ENCODE data around the gene MAPT.

DNA sequence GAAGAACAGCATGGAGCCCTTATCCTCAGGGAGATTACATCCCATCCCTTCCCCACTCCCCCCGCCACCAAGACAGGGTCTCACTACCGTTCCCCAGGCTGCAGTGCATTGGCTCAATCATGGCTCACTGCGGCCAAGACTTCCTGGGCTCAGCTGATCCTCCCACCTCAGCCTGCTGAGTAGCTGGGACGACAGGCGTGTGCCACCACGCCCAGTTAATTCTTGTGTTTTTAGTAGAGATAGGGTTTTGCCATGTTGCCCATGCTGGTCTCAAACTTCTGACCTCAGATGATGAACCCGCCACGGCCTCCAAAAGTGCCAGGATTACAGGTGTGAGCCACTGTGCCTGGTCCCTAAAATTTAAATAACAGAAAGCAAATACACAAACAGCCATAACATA lies 153.5 kb downstream of the MAPT start:
- no peak for TF ChIP-seq POLR2AphosphoS5 (IDR thresholded peaks at IDR 0.05)
- TF ChIP-seq, protein P1, sequence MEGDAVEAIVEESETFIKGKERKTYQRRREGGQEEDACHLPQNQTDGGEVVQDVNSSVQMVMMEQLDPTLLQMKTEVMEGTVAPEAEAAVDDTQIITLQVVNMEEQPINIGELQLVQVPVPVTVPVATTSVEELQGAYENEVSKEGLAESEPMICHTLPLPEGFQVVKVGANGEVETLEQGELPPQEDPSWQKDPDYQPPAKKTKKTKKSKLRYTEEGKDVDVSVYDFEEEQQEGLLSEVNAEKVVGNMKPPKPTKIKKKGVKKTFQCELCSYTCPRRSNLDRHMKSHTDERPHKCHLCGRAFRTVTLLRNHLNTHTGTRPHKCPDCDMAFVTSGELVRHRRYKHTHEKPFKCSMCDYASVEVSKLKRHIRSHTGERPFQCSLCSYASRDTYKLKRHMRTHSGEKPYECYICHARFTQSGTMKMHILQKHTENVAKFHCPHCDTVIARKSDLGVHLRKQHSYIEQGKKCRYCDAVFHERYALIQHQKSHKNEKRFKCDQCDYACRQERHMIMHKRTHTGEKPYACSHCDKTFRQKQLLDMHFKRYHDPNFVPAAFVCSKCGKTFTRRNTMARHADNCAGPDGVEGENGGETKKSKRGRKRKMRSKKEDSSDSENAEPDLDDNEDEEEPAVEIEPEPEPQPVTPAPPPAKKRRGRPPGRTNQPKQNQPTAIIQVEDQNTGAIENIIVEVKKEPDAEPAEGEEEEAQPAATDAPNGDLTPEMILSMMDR (IDR thresholded peaks at IDR 0.05), result no peak
- no peak for TF ChIP-seq POLR2A (IDR thresholded peaks at IDR 0.05)

Data from prostate gland (tissue), 2 donors.